Measurements from ENCODE around the gene SMIM35.
"Not testable (repeated sequence)": the region's sequence is repeated elsewhere in the genome, so short reads cannot be mapped to it uniquely, and the experiment has no call there.

Gene SMIM35

DNA sequence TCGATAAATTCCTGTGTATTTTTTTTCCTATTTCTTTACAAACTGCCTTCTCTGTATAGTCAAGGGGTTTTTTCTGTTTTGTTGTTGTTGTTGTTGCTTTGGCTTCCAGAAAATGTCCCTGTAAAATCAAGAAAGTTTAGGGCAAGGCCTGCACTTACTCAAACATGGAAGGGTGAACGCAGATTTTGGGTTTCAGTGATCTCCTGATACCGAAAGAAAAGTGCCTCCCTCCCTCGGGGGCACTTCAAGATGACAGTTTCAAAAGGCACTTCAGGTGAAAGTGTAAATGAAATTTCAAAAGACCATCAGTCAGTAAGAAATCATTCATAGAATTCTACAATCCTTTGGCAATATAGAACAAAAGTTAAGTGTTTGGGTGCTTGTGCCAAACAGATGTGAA is 53.3 kb downstream of the SMIM35 start:
- no peak for DNase-seq (ENCODE audit: low read depth, low spot score)

DNA sequence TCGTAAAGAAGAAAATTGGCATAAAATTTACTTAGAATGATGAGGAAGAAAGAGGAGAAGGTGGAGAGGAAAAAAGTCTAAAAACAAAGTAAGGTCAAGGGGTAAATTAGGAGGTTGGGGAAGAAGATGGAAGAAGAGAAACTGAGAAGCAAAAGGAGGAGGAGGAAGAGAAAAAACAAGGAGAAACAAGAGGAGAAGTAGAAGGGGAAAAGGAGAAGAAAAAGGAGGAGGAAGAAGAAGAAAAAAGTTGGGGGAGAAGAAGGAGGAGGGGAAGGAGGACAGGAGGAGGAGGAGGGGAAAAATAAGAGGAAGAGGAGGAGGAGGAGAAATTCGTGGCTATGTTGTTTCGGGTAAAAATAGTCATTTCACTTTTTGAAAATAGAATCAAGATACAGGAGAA is 58.1 kb downstream of the SMIM35 start:
- no peak for DNase-seq (ENCODE audit: low read depth, low spot score)

DNA sequence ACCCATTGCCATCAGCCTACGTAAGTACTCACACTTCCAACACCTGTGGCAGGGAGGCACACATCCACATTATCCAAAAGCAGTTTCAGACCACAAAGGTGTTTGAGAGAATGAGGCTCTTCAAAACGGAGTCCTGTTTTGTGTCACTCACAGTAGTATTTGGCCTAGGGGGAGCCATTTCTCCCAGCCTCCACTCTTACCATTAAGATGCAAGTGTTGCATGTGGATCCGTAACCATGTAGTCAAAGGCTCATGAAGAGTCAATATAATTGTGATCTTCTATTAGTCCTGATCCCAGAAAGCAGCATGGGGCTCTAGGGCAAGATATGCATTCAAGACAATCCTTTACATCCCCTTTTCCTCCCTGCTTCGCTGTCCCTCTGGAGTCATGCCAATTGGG is 59.1 kb downstream of the SMIM35 start:
- no peak for DNase-seq (ENCODE audit: low read depth, low spot score)

DNA sequence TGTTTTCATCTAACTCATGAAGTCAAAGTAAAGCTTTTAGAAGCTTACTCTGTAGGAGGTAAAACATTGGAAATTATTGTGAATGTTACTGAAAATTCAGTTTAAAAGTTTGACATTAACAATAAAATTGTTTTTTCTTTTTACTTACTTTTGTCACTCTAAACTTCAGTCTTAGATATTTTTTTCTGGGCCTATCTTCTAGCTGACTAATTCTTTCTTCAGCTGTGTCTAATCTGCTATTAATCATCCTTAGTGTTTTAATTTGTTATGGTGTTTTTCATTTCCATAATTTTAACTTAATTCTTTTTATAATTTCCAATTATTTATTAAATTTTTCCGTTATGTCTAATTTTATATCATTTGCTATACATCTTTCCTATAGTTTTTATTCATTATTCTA is 65.6 kb downstream of the SMIM35 start:
- no peak for DNase-seq (ENCODE audit: low read depth, low spot score)

DNA sequence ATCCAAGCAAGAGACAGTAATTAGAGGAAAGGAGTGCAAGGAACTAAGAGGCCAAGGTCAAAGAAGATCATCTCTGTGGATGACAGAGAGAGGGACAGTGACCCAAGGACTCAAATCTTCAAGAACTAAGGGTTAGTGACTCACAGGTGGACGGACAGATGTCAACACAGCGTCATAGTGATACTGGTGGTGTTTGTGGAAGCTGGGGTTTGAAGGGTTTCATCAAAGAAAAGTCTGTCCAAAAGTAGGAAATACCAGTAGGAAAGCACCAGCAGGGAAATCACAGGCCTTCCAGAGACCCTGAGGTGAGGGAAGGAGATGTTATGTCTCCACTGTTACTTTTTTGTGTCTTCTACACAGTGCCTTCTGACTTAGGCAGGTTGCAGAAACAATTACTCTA is 68.4 kb downstream of the SMIM35 start:
- no peak for DNase-seq (ENCODE audit: low read depth, low spot score)

DNA sequence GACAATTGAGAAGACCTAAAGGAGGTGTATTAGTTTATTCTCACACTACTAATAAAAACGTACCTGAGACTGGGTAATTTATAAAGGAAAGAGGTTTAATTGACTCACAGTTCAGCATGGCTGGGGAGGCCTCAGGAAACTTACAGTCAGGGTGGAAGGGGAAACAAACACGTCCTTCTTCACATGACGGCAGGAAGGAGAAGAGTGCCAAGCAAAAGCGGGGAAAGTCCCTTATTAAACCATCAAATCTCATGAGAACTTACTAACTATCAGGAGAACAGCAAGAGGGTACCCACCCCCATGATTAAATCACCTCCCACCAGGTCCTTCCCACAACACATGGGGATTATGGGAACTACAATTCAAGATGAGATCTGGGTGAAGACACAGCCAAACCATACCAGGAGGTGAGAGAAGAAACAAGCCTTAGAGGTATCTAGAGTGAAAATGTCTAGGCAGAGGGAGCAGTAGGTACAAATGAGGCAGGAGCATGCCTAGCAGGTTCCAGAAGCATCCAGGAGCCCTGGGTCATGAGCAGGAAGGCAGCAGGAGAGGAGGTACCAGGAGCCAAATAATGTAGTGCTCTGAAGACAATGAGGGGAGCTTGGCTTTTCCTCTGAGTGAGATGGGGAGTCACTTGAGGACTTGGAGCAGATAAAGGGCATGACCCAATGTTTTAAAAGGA is 69.0 kb downstream of the SMIM35 start:
- no peak for DNase-seq (ENCODE audit: low read depth, low spot score)

DNA sequence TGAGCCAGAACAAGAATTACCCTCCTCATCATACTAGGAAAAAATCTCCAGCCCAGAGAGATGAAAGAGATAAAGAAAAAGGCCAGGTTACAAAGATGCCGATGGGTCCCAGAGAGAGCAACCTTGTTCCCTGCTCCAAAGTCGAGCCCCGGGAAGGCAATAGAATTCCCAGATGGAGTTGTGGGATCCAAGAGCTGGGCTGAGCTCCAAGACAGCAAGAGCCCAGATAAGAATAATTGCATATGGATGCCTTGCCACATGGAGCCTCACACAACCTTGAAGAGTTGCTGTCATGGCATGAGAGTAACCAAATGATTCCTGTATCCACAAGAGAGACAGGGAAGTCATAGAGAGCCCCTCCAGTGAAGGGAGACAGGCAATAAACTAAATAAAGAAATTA is 69.7 kb downstream of the SMIM35 start:
- no peak for DNase-seq (ENCODE audit: low read depth, low spot score)

DNA sequence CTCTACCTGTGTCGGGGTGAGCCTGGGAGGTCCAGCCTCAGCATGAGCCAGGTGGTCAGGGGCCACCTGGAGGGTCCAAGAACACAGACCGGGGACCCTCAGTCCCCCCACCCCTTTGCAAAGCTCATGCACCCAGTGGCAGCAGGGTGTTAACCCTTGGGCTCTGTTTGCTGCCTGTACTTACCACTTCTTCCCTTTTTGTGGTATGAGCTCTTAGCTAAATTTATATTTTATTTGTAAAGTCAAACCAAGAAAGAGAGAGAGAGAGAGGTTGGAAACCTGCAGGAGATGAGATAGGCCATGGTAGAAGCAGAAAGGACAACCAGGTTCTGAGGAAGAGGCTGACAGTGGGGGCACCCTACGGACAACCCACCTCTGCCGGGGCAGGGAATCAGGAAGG is 70.7 kb downstream of the SMIM35 start:
- DNase-seq (ENCODE audit: low read depth, low spot score), result no peak

DNA sequence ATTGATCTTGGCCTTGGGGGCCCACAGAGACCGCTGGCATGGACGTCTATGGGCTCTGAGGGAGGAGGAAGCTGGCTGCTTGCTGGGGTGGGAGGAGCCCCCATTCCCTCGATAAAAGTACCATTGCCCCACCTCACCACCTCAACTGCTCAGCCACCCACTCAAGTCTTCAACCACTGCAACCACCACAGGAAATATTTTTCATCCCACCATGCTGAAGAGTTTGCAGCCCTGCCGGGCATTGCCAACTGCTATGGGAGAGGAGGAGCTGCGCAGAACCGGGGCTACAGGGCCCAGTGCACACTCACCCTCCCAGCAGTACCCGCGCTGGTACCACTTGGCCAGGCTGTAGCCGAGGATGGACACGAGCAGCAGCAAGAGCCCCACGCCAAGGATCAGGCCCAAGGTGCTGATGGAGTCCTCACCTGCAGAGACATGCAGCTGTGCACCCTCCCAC is 71.3 kb downstream of the SMIM35 start:
- DNase-seq (ENCODE audit: low read depth, low spot score), result no peak

DNA sequence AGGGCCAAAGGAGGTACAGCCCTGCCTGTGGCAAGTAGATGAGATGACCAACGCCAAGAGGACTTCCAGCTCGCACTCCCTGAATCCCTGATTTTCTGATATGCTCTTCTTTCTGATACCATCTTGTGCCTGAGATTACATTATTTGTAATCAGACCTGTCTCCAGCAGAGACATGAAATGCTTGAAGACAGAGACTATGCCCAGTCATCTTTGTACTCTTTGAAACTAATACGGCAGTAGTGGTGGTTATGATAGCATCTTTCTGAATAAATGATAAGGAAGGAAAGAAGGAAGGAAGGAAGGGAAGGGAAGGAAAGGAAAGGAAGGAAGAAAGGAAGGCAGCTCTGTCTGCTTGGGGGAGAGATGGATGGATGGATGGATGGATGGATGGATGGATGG is 72.7 kb downstream of the SMIM35 start:
- no peak for DNase-seq (ENCODE audit: low read depth, low spot score)

DNA sequence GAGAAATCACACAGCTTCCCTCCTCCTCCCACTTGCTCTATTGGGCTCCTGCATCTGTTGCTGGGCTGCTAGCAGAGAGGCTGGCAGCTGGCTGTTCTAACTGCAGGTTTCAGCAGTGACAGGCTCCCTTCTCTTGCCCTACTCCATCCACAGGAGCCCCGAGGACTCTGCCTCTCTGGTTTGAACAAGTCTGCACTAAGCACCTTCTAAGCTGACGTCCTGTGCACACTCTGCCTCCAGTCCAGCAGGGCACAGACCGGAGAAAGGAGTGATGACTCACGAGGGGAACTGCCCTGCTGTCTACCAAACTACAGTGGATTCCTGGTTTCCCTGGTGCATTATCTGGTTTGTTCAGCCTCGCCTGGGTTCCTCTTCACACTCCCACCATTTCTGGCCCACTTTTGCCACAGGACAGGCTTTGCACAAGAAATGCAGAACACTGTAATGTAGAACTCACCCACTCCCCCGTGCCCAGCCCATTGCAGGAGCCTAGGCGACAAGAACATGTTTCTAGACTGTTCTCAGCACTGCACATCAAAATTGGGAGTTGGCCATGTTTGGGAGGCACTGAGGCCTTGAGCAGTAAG is 74.6 kb downstream of the SMIM35 start:
- no peak for DNase-seq (ENCODE audit: low read depth, low spot score)

DNA sequence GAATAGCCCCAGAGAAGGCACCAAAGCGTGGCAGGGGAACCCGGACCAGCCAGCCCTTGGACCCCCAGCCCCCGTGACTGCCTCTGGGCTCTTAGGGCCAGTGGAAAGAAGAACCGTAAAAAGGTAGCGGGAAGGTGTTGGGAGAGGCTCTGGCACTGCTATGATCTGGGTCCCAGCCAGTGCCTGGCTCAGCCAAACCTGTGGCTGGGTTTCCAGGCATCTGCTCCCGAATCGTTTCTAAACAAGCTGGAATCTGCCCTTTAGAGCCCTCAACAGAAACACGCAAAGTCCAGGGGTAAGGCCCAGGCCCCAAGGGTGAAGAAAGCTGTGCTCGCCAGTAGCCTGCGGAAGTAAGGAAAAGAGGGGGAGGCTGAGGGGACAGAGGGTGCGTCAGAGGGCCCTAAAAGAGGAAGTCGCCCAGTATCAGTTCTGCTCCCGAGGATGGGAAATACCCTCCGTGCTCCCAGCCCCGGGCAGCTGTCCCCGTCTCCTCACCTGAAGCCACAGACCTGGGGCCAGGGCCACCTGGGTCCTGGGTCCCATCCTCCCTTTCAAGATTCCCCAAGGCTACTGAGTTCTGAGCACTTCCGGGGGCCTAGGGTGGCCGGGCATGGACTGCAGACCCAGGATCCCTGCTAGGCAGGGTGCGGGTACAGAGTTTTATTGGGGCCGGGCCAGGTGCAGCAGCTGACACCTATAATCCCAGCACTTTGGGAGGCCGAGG is 75.9 kb downstream of the SMIM35 start:
- DNase-seq (ENCODE audit: low read depth, low spot score), result no peak

DNA sequence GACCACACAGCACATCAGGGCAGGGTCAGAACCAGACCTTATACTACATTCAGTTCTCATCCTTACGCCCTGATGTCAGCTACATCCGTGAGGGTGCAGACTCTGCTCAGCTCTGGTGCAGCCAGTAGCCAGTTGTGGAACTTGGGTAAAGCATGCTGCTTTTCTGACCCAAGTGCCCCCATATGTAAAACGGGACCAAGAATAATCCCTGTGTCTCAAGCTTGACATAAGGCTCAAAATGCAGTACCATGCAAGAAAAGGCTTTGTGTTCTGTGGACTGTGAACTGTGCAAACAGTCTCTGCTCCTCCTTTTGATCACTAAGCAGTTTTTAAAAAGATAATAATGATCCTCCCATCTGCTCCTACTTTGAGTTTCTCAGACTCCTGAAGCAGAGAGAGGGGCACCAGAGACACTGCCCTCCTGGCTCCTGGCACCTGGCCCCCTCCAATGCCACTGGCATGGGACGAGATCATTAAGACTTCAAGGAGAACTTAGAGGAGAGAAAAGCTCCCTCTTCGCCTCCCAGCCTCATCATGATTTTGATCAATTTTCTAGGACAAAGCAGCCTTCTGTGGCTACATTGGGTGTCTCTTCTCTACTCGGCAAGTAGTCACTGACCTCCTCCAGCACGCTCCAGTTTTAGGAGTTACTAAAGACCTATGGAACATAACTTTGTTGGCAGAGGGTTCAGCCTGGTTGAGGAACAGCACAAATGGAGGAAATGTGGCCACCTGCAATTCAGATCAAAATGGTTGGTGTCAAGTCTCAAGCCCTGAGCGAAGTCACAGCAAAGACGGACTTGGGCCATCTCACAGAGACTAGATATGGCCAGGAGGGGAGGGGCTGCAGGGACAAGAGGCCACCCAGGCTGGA is 76.7 kb downstream of the SMIM35 start:
- DNase-seq (ENCODE audit: low read depth, low spot score), result no peak

DNA sequence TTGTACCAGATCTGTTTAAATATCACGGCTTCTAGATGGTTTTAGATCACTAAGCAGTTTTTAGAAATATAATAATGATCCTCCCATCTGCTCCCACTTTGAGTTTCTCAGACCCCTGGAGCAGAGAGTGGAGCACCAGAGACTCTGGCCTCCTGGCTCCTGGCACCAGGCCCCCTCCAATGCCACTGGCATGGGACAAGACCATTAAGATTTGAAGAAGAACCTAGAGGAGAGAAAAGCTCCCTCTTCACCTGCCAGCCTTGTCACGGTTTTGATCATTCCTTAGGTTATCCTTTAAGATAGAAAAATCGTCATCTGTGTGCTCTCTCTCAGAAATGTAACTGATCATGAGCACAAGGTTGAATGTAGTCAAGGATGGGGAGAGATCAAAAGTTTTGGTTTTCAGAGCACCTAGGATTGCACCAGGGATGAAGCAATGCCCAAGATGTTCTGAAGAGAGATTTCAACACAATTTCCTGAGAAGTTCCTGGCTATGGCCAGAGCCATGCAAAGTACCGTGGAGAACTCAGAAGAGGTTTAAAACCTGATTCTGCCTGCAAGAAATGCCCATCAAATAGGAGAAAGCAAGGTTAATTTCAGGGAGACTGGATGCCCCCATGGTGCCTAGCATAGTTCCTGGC is 78.4 kb downstream of the SMIM35 start:
- DNase-seq (ENCODE audit: low read depth, low spot score), result no peak

DNA sequence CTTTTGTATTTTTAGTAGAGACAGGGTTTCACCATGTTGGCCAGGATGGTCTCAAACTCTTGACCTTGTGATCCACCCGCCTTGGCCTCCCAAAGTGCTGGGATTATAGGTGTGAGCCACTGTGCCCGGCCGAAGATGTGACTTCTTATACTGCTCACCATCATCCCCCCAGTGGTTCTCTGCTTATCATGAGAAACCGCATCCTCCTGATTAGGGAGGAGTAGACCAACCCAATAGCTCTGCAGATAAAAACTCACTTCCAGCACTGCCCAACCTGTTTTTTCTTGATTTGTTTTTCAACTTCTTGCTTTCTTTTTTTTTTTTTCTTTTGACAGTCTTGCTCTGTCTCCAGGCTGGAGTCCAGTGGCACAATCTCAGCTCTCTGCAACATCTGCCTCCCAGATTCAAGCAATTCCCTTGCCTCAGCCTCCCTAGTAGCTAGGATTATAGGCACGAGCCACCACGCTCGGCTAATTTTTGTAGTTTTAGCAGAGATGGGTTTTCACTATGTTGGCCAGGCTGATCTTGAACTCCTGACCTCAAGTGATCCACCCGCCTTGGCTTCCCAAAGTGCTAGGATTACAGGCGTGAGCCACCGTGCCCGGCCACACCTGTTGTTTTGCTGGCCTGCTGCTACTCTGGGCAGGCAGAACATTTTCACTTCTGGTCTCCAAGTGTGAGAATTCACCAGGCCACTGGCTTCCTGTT is 79.0 kb downstream of the SMIM35 start:
- DNase-seq (ENCODE audit: low read depth, low spot score), result not testable (repeated sequence)

DNA sequence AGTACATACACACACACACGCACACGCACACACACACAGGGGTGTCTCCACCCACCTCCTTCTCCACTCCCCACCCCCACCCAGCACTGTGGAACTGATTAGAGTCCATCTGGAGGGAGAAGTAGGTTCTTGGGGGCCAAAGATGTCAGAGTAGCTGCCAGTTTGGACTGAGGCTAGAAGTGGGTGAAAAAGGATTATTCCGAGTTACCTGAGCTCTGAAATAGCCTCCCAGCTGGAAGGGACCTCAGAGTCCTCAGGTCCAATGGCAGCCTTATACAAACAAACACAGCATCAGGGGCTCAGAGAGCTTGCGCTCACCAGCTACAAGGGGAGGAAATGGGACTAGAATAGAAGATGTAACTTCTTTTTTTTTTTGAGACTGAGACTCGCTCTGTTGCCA is 79.7 kb downstream of the SMIM35 start:
- DNase-seq (ENCODE audit: low read depth, low spot score), result no peak

DNA sequence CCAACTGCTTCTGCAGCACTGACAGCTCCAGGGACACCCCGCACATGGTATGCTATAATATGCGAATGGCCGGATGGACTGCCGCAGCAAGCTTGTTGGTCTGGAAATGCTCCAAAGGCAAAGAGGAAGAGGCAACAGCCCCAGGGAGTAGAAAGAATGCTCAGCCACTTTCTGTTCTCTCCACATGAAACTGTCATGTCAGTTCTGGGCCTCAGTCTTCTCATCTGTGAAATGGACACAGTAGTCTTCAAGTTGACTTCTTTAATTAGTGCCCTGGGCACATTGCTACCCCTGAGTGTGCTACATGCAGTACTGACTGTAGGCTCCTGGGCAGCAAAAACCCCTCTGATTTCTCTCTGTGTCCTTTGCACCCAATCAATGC is 80.6 kb downstream of the SMIM35 start:
- no peak for DNase-seq (ENCODE audit: low read depth, low spot score)

DNA sequence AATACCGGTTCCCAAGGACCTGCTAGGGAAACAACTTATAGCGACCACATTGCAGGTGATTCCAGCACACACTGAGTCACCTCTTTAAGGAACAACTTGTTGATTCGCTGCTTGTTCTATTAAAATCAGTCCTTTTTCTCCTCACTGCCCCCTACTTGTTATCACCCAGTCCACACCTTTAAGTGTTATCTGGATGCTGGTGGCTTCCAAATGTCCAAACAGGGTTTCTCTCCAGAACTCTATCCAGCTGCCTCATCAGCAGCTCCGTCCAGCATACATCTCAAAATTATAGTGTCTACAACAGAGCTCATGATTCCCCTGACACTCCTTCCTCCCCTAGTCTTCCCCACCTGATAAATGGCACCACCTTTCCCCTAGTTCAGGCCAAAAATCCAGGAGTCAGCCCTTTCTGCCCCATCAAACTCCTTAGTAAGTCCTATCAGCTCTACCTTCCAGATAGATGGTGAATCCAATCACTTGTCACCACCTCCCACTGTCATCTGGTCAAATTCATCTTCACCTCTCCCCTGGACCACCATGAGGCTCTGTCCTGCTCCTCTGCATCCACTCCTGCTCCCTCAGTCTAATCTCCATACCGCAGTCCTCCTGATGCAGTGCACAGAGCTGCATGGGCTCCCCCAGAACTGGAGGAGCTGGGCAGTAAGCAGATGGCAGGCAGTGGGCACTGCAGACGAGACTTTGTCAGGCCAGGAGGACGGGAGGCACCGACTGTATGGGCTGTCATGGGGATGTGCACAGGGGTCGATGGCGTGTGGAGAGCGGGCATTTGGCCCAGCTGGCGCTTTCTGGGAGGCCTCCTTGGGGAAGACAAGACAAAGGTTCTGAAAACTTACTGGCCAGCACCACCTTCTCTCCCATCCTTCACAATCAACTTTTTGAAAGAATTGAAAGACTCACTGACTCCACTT is 81.3 kb downstream of the SMIM35 start:
- no peak for DNase-seq (ENCODE audit: low read depth, low spot score)

DNA sequence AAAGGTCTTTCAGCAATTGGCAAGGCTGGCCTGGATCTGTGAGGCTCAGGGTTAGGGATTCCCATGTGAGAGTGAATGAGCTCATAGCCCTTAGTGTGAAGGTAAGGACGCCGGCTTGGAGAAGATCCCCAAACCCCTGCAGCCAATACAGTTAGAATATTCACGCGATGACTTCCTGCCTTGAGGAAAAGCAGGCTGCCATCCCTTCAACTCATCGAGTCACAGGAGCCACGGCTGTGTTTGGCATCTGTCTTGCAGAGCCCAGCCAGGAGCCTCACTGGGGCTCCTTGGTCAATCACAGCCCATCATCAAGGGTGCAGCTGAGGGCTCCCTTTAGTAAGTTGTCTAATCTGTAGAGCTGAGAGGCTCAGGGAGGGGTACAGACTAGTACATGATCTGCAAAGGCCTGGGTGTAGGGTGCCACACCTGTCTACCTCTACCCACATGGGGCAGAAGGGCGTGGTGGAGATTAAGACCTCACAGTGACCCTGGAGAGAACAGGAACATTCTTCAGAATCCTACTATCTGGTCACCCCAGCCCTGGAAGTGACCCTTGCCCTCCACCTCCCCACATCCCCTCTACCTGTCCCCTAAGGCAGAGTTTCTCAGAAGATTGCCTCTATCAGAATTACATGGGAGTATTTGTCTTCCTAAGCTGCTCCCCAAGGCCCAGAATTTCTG is 82.1 kb downstream of the SMIM35 start:
- no peak for DNase-seq (ENCODE audit: low read depth, low spot score)
